PC-3 (cell line): ENCODE results near the gene MRM1. TPM values are rescaled to one million over a fixed set of nuclear protein-coding genes. Genes with fewer than 3 reads are reported as not detected.

Source experiments
- ATAC-seq: fragments of 200-7000 bp; cut with Tn5 transposase; 2 replicates; pipeline ENCODE4 v1.9.1; 2020; ENCODE audit warnings: mild to moderate bottlenecking, moderate library complexity
- BruUV-seq: library from RNA; stranded (reverse); fragments of 400-500 nt; replicated peaks from 2 replicates; lab custom pipeline; 2021; lab: Mats Ljungman, UMichigan
- CTCF ChIA-PET: fragments of 300-600 bp; sonication (Branson Sonifier 250); formaldehyde crosslinking; loops from one replicate; lab custom pipeline; 2022; ENCODE audit warnings: antibody characterized with exemption; lab: Charles Lee
- POLR2A ChIA-PET: fragments of 300-600 bp; sonication (Branson Sonifier 250); formaldehyde crosslinking; loops from one replicate; lab custom pipeline; 2022; ENCODE audit warnings: antibody characterized with exemption; ENCODE audit not compliant: unreplicated experiment; lab: Charles Lee
- DNase-seq: peaks from one replicate; pipeline ENCODE4 v3.0.0-alpha.2; 2015
- H2AFZ ChIP-seq: fragments of 300-600 bp; sonication (generic); 2 replicates; pipeline ENCODE4 v1.6.0; 2016; ENCODE audit warnings: antibody characterized with exemption, low read length
- H3F3A ChIP-seq: fragments of 300-600 bp; sonication (generic); one replicate; pipeline ENCODE4 v1.6.0; 2017; ENCODE audit warnings: antibody characterized with exemption, low read length, control low read depth, mild to moderate bottlenecking; ENCODE audit not compliant: unreplicated experiment
- H3K27ac ChIP-seq: fragments of 300-600 bp; sonication (generic); 2 replicates; pipeline ENCODE4 v1.5.1; 2016; ENCODE audit warnings: mild to moderate bottlenecking, low read length
- H3K27me3 ChIP-seq: fragments of 300-600 bp; sonication (generic); 2 replicates; pipeline ENCODE4 v1.6.1; 2016; ENCODE audit warnings: low read length, mixed read lengths
- H3K36me3 ChIP-seq: fragments of 300-600 bp; sonication (generic); 2 replicates; pipeline ENCODE4 v1.6.1; 2016; ENCODE audit warnings: low read depth, mixed run types, low read length, mixed read lengths
- H3K4me1 ChIP-seq: fragments of 300-600 bp; sonication (generic); 2 replicates; pipeline ENCODE4 v1.5.1; 2016; ENCODE audit warnings: low read length; ENCODE audit not compliant: insufficient read depth
- H3K4me2 ChIP-seq: fragments of 300-600 bp; sonication (generic); 2 replicates; pipeline ENCODE4 v1.6.0; 2016; ENCODE audit warnings: low read length
- H3K4me3 ChIP-seq: fragments of 300-600 bp; sonication (generic); 2 replicates; pipeline ENCODE4 v1.5.1; 2016; ENCODE audit warnings: mild to moderate bottlenecking, low read length, mixed read lengths
- H3K79me2 ChIP-seq: fragments of 300-600 bp; sonication (generic); 2 replicates; pipeline ENCODE4 v1.6.1; 2017; ENCODE audit warnings: low read length, mixed read lengths
- H3K9ac ChIP-seq: fragments of 300-600 bp; sonication (generic); 2 replicates; pipeline ENCODE4 v1.6.0; 2016; ENCODE audit warnings: mild to moderate bottlenecking, low read length
- H3K9me2 ChIP-seq: fragments of 300-600 bp; sonication (generic); replicated peaks from 2 replicates; pipeline ENCODE4 v1.6.1; 2016; ENCODE audit warnings: mixed run types, low read length, mixed read lengths
- H3K9me3 ChIP-seq: fragments of 300-600 bp; sonication (generic); 2 replicates; pipeline ENCODE4 v1.6.1; 2016; ENCODE audit warnings: low read length, mixed read lengths
- H4K20me1 ChIP-seq: fragments of 300-600 bp; sonication (generic); 2 replicates; pipeline ENCODE4 v1.6.1; 2016; ENCODE audit warnings: low read length, mixed read lengths
- CTCF ChIP-seq: fragments of 300-600 bp; sonication (generic); conservative IDR thresholded peaks from 2 replicates; pipeline ENCODE4 v1.5.1; 2017; ENCODE audit warnings: antibody characterized with exemption, low read depth, mild to moderate bottlenecking, low read length
- EZH2 ChIP-seq: fragments of 300-600 bp; sonication (generic); IDR thresholded peaks from one replicate; pipeline ENCODE4 v1.6.1; 2017; ENCODE audit warnings: antibody characterized with exemption, mild to moderate bottlenecking, low read length; ENCODE audit not compliant: unreplicated experiment
- EZH2phosphoT487 ChIP-seq: fragments of 300-600 bp; sonication (generic); IDR thresholded peaks from 2 replicates; pipeline ENCODE4 v1.6.1; 2018; ENCODE audit warnings: mild to moderate bottlenecking, antibody characterized with exemption, low read length, borderline replicate concordance
- intact Hi-C: fragments of 100-400 bp; cut with micrococcal nuclease; formaldehyde crosslinking; loops from 2 replicates; pipeline ENCODE4 v1.9.0; 2023
- total RNA-seq: library from RNA; depleted of rRNA; stranded (reverse); fragments of >200 nt; gene quantifications from 2 replicates; pipeline ENCODE4 v1.2.3, GENCODE V29; 2014

Gene MRM1
- total RNA-seq, 1 experiment from 2014 or later = 9.2 TPM

DNA sequence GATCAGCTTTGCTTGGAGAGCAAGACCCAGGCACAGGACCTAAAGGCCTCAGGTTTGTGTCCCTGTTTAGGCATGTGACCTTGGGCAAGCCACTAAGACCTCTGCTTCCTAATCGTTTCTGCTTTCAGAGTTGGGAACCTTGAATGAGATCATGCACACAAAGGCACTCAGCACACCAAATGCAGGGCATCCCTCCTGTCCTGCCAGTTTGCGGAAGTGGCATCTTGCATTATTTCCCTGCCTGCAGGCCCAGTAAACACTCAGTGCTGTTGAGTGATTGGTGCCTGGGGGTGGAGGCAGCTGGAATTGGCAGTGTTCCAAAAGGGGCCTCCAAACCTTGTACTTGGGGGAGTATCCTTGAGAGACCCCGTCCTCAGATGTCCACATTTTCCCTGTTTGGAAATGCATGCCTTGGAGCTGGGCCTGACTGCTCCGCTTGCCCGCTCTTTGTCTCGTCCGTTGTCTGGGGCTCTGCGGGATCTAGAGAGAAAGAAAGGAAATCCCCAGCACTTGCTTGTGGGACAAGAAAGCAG is 28.7 kb downstream of the MRM1 start:
- Histone ChIP-seq H3K4me1 (no peaks in the 10 kb centered on the region), H3K27ac (no peak overlapping the region), H3K4me3 (no peak overlapping the region), H3K36me3 (no peaks in the 10 kb centered on the region), H3K9ac (no peak overlapping the region), H3F3A (no peaks in the 10 kb centered on the region), H2AFZ (no peak overlapping the region), H3K9me3 (no peaks in the 10 kb centered on the region), H3K4me2 (no peak overlapping the region), H4K20me1 (no peaks in the 10 kb centered on the region), H3K27me3 (no peaks in the 10 kb centered on the region), H3K9me2 (no peaks in the 10 kb centered on the region), H3K79me2 (no peaks in the 10 kb centered on the region)
- intact Hi-C loops = loop anchor here (5.0 kb wide), 1 partner anchor 322 kb away; no protein-coding TSS in a partner anchor
- no peak for DNase-seq
- BruUV-seq = no TSS peak
- CTCF ChIA-PET = no interaction called here
- POLR2A ChIA-PET = no interaction called here
- ATAC-seq = no peak
- TF ChIP-seq CTCF = no peak
- TF ChIP-seq EZH2 = no peak
- TF ChIP-seq EZH2phosphoT487 = no peak

DNA sequence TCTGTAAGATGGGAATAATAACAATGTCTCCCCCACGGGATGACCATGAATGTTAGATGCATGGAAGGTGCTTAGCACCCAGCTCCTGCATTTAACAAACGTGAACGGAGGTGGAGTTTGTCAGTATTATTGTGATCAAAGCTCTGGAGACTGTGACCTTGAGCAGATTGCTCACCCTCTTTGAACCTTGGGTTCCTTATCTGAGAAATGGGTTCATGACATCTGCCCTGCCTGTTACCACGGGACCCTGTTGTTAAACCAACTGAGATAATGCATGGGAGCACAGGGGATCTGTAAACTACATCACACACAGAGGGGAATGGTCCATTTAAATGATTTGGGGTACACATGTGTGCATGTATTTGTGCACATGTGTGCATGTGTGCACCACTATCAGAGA is 29.6 kb downstream of the MRM1 start:
- no peak overlapping the region for H2AFZ ChIP-seq
- no peaks in the 10 kb centered on the region for H3K79me2 ChIP-seq
- ChIA-PET POLR2A (no interaction called here), CTCF (no interaction called here)
- no peaks in the 10 kb centered on the region for H3K4me1 ChIP-seq
- no TSS peak for BruUV-seq
- H3K9me3 ChIP-seq = no peaks in the 10 kb centered on the region
- H3K4me2 ChIP-seq = no peak overlapping the region
- no peak for DNase-seq
- ATAC-seq = no peak
- no peaks in the 10 kb centered on the region for H3K9me2 ChIP-seq
- no peaks in the 10 kb centered on the region for H3K27me3 ChIP-seq
- intact Hi-C loops = no loop called here
- no peak overlapping the region for H3K4me3 ChIP-seq
- H3K36me3 ChIP-seq = no peaks in the 10 kb centered on the region
- no peaks in the 10 kb centered on the region for H3F3A ChIP-seq
- no peak overlapping the region for H3K9ac ChIP-seq
- no peak overlapping the region for H3K27ac ChIP-seq
- no peaks in the 10 kb centered on the region for H4K20me1 ChIP-seq
- TF ChIP-seq EZH2phosphoT487 (no peak), CTCF (no peak), EZH2 (no peak)

GRCh38 chr17:36632916-36633771 is 31.8 kb downstream of the MRM1 start:
- no peaks in the 10 kb centered on the region for H3K9me2 ChIP-seq
- H3K36me3 ChIP-seq = no peaks in the 10 kb centered on the region
- no peaks in the 10 kb centered on the region for H4K20me1 ChIP-seq
- intact Hi-C loops = no loop called here
- DNase-seq (no peak), ATAC-seq (no peak)
- no peak overlapping the region for H3K27ac ChIP-seq
- TF ChIP-seq EZH2phosphoT487 (no peak), CTCF (no peak), EZH2 (no peak)
- H3K4me3 ChIP-seq = no peak overlapping the region
- H3K4me2 ChIP-seq = no peak overlapping the region
- no TSS peak for BruUV-seq
- no peaks in the 10 kb centered on the region for H3K4me1 ChIP-seq
- no peaks in the 10 kb centered on the region for H3K79me2 ChIP-seq
- no peaks in the 10 kb centered on the region for H3K27me3 ChIP-seq
- H2AFZ ChIP-seq = no peak overlapping the region
- H3K9ac ChIP-seq = no peak overlapping the region
- no peaks in the 10 kb centered on the region for H3K9me3 ChIP-seq
- no peaks in the 10 kb centered on the region for H3F3A ChIP-seq
- POLR2A ChIA-PET = no interaction called here
- CTCF ChIA-PET = no interaction called here
